GM12892 (cell line): Measurements from ENCODE around the gene DAPK1.

Source experiments
- POLR2A ChIP-seq: IDR thresholded peaks from 2 replicates; pipeline ENCODE4 v1.6.1; 2011; ENCODE audit warnings: low read depth, low read length, control low read depth
- POLR2AphosphoS5 ChIP-seq: IDR thresholded peaks from 2 replicates; pipeline ENCODE4 v1.6.1; 2011; ENCODE audit warnings: low read depth, low read length, control low read depth

DNA sequence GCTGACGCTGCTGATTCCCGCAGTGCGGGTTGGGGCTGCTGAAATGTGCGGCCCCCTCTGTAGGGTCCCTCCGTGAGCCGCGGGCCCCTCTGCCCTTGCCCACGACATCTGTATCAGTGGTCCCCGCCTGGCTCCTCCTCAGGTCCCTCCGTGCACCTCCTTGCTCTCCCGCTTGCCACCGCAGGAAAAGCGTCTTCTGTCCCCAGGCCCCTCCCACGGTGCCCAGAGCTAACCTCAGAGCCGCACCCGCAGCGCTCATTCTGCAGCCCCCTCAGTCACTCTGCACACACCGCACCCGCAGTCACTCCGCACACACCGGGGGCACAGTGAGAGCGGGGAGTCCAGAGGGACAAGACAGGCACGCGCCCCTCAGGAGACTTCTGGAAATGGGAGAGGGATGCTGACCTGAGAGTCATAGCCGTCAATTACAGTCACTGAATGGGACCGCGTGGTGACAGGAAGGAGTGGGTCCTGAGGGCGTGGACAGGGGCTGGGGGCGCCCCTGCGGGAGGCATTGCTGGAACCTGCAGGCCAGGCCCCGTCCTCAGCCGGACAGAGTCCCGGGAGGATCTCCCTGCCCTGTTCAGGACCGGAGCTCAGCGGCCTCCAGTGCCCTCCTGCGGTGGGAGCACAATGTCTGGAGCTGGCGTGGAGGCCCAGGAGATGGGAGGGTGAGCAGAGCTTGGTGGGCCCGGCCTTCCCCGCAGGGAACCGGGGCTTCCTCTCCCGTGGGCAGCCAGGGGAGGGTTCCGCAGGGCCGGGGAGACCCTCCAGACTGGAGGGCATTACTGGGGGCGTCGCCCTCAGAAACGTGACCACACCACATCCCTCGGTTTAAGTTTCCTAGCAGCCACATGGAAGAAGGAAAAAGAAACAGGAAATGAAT, 162.1 kb downstream of the DAPK1 start:
- TF ChIP-seq POLR2A (no peak), POLR2AphosphoS5 (no peak)
